Activated naive CD8-positive, alpha-beta T cell treated with anti-CD3 and anti-CD28 coated beads, Interleukin-2, amount 50 U/mL, for 16 hours (primary cell): ENCODE data around the gene PLCH1.

ENCODE experiments used
- DNase-seq: peaks from one replicate; pipeline ENCODE4 v3.0.0-alpha.2; 2020; ENCODE audit warnings: low read depth, low spot score

PLCH1 gene

DNA sequence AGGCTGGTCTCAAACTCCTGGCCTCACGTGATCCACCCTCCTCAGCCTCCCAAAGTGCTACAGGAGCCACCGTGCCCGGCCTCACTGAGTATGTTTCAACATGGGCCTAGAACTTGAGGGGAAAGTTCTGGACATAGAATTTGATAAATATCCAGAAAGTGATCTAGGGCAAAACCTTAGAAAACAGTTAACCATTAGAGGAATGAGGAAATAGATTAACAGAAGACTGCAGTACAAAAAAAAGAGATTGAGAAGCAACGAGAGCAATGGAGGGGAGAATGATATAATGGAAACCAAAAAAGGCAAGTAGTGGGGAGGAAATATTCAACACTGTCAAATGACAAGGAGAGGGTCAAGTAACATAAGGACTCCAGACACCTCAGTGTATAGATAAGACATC, 191.5 kb downstream of the PLCH1 start:
- no peak for DNase-seq

DNA sequence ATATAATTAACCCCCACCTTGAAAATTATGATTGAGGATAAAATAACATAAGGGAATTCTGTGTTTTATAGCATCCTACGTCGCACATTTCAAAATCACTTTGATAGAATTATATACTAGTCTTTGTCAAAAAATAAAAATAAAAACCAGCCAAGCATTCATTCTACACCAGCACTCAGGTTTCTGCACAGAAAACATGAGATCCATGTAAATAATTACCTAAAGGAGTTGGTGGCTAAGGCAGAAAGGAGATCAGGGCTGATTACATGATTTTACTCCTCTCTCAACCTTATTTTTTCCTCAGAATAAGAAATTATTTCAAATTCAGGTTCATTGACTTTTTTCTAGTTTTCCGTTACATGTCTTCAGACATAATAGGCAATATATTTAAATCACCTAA, 194.5 kb downstream of the PLCH1 start:
- no peak for DNase-seq

DNA sequence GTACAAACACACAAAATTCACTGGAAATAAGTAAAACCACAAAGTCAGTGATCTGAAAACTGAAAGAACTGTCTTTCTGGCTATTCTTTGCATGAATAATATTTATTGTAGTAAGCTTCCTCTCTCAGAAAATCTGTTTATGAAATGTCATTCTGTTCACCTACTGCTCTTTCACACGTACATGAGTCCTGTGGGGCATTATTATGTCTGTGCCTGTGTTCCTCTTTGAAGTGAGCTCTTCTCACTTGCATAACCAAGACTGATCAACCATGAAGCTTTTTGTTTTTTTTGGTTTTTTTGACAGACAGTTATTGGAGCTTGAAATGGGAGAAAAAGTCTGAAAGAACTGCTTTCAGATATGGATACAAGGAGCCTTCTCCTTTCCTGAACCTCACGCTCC, 195.8 kb downstream of the PLCH1 start:
- no peak for DNase-seq

DNA sequence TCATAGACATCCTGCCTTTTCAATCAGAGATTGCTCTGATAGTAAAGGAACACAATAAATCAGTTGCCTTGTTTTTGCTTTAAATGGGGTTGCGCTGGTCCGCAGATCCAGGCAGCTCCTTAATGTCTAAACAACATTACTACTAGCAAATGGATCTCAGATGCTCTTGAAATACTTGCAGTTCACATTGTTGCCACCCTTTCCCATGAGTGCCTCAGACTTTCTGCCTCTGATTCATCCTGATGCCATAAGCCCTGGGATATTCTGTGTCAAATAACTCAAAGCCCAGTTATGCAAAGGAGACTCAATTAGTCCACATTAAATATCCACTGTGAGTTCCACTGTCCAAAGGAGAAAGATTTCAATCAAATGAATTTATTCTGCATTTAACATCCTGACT, 196.7 kb downstream of the PLCH1 start:
- DNase-seq = no peak

DNA sequence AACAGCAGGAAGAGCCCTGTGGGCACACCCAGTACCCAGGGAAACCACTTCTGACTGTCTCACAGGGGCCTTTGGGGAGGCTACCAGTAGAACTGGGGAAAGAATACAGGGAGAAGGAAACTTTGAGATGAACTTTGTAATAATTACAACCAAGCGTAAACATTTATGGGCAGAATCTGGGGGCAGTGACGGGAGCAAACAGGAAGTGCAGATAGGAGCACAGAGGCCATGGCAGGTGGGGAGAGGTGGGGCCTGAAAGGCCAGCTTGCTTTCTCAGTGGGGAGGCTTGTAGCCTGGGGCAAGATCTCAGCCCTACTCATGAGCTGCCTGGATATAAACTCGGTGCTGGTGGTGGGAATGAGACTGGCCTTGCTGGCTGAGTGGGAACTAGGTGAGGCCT, 209.8 kb downstream of the PLCH1 start:
- no peak for DNase-seq

DNA sequence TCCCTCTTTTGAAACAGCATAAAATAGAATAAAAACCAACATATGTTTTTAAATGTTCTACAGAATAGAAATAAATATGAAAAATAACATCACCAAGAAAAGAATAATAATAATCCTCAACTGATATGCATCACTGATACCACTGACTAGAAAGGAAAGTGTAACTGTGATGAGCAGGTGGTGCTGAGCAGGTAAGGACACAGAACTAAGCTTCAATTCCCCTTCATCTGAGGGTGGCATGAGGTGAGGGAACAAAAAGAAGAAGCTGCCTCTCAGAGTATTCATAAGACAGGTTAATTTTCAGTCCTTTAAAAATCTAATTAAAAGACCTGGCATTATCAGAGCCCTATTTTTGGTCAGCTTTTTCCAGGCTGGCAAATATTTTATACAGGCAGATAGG, 216.3 kb downstream of the PLCH1 start:
- no peak for DNase-seq

DNA sequence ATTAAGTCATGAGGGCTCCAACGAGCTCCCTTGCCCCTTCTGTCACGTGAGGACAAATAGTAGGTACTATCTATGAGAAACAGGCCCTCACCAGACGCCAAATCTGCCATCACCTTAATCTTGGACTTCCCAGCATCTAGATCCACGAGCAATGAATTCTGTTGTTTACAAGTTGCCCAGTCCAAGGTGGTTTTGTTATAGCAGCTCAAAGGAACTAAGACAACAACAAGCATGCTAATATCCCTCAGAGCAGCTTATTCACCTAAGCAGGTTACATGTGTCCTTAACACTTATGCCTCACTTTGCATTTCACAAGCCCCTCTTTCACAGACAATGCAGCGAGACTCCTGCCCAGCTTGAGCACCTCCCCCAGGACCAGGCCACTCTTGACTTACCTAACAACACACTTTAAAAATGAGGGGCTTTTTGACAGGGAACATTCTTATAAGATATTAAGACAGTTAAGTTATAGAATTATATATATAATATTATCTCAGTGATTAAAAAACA, 219.5 kb downstream of the PLCH1 start:
- no peak for DNase-seq

DNA sequence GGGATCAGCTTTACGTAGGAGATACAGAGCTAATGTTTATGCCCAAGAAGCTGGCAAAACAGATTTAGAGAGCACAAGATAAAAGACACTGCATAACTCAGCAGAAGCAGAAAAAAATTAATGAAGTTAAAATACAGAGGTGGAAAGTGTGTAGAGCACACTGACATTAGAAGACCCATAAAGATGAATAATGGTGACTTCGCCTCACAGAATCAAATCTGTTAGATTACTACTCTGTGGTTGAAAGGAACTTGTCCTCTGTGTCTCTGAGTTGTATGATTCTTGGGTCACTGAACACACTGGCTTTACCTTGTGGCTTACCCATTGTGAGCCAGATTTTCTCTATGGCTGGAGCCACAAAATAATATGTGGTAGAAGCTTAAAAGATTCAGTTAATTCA, 224.4 kb downstream of the PLCH1 start:
- DNase-seq = no peak

DNA sequence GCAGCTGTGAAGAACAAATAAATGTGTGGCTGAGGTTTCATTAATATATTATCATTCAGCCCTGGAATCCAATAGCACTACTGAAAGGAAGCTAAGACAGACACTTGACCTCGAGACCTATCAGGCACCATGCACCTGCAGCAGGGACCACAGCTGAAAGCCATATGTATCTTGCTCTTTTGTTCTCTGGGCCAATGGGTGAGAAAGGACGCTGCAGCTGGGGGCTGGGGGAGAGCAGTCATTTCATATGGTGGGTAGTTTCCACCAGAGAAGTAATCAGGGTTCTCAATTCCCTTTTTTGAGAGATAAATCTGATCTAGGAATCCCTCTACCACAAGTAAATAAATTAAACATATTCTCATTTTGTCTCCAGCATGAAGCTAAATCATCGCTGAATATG, 225.8 kb downstream of the PLCH1 start:
- no peak for DNase-seq

DNA sequence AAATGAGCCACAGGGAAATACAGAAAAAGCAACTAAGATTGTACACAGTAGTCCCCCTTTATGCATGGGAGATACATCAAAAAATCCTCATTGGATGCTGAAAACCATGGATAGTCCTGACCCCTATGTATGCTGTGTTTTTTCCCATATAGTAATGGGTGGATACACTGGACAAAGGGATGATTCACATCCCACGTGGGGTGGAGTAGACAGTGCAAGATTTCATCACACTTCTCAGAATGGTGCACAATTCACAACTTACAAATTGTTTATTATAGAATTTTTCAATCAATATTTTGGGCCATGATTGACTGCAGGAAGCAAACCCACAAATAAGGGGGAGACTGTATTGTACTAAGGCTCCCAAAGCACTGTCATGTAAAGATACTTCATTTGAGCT, 227.0 kb downstream of the PLCH1 start:
- DNase-seq = no peak

DNA sequence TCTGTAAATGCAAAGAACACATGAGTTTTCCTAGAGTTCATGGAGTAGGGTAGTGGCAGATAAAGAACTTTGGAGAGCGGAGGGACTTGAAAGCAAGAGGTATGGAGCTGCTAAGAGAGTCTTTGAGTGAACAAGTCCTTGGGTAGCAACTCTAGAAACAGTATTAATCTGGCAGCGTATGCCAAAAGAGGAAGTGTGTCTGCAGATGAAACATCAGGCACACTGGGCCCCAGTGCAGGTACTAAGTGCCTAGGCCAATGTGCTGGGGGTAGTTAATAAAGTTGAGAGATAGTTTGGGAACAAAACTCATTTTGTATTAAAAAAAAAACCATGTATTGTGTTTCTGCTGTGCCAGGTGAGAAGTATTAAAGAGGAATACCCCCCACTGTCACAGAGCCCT, 228.4 kb downstream of the PLCH1 start:
- no peak for DNase-seq

DNA sequence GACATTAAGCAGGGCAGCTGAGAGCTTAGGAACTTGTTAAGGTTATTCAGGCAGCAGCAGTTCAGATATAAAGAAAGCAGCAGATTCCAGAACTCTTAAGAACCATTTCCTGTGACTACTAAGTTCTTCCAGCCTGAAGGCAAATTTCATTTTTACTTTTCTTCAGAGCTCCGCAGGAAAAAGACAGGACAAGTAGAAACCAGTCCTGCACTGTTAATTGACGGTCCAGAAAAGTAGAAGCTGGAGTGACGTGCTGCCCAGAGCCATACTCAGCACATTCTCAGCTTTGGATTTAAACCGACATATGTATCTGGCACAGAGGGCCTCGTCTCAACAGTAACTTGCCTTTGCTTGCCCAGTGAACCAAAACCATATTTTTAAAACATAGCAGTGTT, 232.0 kb downstream of the PLCH1 start:
- DNase-seq = no peak

DNA sequence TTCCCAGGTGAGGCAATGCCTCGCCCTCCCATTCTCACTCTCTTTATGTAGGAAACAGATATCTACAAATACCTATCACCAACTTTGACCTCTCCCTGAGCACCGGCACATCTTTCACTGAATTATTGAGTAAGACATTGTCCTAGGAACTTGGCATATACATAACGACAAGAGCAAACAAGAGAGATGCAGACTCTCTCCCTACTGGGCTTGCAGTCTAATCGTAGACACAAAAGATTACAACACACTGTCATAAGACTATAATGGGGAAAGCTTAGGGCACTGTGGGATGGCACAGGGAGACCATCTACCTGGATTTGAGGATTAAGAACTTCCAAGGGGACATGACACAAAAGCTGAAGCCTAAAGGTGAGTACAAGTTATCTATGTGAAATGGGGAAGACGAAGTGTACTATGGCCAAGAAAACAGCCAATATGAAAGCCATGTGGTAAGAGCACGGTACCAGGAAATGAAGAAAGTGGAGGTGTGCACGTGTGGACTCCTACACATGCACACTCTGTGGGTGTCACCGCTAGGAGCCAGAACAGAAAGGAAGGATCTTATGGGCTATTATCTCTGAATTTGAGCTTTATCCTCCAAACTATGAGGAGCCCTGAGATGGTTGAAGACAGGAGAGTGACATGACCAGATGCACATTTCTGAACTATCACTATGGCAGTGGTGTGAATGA, 232.6 kb downstream of the PLCH1 start:
- no peak for DNase-seq

DNA sequence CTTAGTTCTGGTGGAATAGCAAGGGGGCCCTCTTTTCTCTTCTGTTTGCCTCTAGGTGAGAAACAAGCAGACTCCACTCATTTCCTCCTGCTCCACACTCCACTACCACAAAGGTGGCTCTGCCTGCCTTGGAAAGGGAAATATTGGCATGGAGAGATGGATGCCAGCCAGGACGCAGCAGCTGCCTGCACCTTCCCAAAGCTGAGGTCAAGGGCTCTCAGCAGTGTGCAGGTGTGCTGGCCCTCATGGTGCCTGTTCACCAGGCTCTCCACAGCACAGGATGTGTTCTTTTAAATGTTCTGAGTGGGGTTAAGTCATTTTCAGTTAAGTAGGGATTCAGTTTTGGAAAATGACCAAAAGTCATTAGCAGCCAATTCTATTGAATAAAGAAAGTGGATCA, 240.2 kb downstream of the PLCH1 start:
- no peak for DNase-seq

DNA sequence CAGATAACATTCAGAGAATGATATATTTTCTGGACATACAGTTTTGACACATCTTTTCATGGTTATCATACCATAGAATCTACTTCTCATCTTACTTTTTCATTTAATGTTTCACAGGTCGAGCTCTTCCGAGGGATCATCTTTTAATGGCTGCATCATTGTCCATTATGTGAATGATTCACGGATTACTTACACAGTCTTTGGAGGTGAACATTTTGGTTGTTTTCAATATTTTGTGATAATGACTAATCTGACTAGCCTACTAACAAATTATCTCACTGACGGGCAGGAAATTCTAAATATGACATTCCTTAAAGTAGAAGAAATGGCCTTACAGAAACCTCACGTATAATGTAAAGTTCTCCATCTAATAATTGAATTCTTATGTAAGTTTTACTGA, 242.2 kb downstream of the PLCH1 start:
- no peak for DNase-seq

DNA sequence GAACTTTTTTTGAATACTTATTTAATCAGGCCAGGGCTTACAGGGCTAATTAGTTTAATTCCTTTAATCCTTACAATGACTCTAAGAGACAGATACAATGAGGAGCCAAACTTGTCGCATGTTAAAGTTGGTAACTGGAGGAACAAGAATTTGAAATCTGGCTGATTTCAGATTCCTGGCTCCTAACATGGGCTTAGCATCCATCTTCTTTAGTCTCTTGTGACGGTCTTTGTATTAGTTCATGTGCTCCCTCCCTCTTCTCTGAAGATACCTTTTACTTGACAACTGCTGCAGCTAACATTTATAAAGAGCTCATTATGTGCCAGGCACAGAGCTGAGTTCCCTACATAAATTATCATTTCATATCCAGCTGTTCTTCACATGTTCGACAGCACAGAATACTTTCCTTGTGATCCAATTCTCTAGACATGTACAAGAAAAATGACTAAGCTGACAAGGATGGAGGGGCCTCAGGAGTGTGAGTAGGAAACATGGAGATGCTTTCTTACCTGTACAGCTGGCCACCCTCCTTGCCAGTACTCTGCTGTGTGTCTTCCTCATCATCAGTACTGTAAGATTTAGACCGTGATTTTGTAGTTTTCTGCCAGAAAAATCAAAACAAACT, 244.6 kb downstream of the PLCH1 start:
- DNase-seq = no peak

DNA sequence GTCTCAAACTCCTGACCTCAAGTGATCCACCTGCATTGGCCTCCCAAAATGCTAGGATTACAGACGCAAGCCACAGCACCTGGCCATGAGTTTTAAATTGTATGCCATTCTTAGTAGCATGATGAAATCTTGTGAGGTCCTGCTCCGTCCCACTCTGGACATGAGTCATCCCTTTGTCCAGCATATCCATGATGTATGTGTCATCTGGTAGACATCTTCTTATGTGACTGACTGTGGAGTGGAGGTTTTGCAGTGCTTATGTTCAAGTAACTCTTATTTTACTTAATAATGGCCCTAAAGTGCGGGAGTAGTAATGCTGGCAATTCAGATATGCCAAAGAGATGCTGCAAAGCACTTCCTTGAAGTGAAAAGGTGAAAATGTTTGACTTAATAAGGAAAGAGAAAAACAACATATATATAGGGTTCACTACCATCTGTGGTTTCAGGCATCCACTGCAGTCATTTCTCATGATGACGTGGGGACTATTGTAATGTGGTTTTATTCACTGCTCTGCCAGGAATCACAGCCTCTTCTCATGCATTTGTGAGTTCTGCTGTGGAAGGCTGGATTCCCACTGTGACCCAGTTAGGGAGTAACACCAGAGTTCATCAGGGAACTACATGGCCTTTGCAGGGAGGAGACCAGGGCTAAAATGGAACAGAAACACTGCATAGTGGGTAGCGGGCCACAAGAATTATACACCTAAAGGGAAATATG, 246.8 kb downstream of the PLCH1 start:
- no peak for DNase-seq

DNA sequence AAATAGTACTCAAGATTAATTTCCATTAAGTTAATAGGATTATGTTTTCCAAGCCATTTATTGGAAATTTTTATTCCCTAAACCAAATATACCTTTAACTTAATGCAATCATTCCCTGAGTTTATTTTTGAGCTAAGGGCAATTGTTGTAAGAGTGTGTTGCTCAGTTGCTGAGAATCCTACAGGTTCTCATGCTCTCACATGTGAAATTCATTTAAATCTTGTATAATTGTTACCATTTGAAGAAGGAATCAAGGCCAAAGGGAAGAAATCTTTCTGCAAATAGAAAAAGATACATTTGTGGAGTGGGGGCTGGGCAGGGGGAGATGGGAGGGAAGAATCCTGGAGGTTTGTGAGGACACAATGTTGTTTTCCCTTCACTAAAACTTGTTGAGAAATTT, 248.7 kb downstream of the PLCH1 start:
- DNase-seq = no peak

DNA sequence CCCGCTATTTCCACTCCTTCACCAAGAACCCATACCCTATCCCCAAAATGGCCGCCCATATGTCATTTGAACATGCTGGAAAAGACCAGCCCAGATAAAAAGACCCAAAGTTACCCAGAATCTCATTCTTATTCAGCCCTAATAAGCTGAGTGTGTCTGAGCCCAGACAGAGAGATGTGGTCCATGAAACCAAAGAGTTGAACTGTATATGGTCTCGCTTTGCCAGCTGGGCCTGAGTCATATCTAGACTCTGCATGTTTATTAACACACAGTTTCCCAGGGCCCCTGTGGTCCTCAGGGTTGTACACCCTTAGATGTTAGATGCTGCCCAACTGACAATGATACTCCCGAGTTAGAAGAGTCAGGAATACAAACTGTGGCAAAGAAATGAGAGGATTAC, 249.5 kb downstream of the PLCH1 start:
- DNase-seq = no peak

DNA sequence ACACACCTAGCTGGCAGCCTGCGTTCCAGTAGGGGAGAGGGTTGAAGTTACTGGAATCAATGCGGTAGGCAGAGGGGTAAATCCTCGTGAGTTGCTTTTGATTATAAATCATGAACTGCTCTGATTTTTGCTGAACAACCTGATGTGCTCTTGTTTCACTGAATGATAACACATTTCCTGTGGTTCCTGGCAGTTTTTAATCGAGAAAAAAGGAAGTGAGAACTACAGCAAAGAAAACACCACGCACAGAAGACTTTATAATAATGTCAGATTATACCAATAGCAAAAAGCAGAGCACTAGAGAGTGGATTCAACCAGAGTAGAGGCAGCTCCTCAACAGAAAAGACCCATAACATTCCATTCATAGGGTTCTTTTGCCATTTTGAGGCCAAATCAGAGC, 250.5 kb downstream of the PLCH1 start:
- no peak for DNase-seq

DNA sequence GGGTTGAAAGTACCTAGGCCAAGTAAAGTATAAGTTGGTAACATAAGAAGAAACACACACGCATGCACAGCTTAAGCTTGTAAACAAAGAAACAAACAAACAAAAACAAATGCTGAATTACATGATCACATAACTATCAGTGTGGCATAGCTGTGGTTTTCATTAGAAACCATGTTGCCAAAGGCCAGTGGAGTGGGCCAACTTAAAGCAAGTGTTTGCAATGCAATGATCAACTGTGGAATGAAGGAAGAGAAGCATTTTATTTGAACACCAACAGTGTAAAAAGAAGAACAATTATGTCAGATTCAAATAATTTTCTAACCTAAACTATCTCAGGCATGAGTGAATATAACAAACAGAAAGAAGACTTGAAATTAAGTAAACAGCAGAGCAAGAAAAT, 252.0 kb downstream of the PLCH1 start:
- DNase-seq = no peak

DNA sequence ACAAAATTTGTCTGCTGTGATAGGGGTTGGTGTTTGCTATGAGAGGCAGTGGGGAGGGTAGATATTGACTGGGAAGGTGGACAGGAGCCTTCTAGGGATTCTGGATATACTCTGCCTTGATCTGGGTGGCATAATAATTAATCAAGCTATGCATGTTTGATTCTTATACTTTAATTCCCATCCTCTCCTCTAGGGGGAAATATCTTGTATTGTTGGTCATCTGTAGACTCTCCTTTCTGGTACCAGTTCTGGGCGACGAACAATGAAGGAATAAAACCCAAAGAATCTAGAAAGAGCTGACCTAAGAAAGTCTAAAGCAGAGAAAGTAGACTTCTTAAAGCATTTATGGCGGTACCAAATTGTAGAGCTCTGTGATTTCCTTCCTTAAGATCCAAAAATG, 253.2 kb downstream of the PLCH1 start:
- no peak for DNase-seq

DNA sequence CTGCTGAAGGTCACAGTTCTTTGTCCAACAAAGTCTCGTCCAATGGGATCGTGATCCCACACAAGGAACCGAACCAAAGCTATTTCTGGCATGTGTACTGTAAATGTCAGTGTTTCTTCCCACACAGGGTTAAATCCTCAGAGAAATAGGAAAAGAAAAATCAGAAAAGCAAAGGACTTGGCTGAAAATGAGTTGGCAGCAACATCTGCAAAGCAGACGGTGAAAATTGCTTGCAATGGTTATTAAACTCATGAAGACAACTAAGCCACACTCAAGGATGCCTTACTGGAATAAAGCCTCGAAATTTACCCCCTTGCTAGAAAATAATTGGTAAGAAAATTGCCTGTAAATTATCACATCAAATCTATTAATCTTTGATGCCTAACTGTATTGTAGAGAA, 256.2 kb downstream of the PLCH1 start:
- no peak for DNase-seq
